Activated CD4-positive, alpha-beta T cell treated with anti-CD3 and anti-CD28 coated beads, Interleukin-2, amount 10 ng/mL, durations not matched to agents 24 days and 14 days (primary cell): ENCODE data around the gene SPPL2C. TPM values are rescaled to one million over a fixed set of nuclear protein-coding genes. Genes with fewer than 3 reads are reported as not detected.

Experiments
- DNase-seq: peaks from one replicate; pipeline ENCODE4 v3.0.0; 2022
- H3K27ac Mint-ChIP-seq: one replicate; pipeline ENCODE4 v1.8.0; 2022; ENCODE audit warnings: mild to moderate bottlenecking, mixed read lengths
- H3K27me3 Mint-ChIP-seq: one replicate; pipeline ENCODE4 v1.8.0; 2022; ENCODE audit warnings: mixed read lengths
- H3K36me3 Mint-ChIP-seq: one replicate; pipeline ENCODE4 v1.8.0; 2022; ENCODE audit warnings: low read depth, mild to moderate bottlenecking, mixed read lengths
- H3K4me1 Mint-ChIP-seq: one replicate; pipeline ENCODE4 v1.8.0; 2021; ENCODE audit warnings: mixed read lengths
- H3K4me3 Mint-ChIP-seq: one replicate; pipeline ENCODE4 v1.8.0; 2022; ENCODE audit warnings: mild to moderate bottlenecking, moderate library complexity, mixed read lengths
- H3K9me3 Mint-ChIP-seq: one replicate; pipeline ENCODE4 v1.8.0; 2021; ENCODE audit warnings: mixed read lengths
- intact Hi-C: fragments of 100-400 bp; cut with micrococcal nuclease; formaldehyde crosslinking; loops from one replicate; pipeline ENCODE4 v1.15.1; 2023
- total RNA-seq: library from RNA; stranded (reverse); gene quantifications from 2 replicates; pipeline ENCODE4 v1.2.3, GENCODE V29; 2022

The SPPL2C gene
- total RNA-seq, 1 donor from 2014 or later, result not detected

DNA sequence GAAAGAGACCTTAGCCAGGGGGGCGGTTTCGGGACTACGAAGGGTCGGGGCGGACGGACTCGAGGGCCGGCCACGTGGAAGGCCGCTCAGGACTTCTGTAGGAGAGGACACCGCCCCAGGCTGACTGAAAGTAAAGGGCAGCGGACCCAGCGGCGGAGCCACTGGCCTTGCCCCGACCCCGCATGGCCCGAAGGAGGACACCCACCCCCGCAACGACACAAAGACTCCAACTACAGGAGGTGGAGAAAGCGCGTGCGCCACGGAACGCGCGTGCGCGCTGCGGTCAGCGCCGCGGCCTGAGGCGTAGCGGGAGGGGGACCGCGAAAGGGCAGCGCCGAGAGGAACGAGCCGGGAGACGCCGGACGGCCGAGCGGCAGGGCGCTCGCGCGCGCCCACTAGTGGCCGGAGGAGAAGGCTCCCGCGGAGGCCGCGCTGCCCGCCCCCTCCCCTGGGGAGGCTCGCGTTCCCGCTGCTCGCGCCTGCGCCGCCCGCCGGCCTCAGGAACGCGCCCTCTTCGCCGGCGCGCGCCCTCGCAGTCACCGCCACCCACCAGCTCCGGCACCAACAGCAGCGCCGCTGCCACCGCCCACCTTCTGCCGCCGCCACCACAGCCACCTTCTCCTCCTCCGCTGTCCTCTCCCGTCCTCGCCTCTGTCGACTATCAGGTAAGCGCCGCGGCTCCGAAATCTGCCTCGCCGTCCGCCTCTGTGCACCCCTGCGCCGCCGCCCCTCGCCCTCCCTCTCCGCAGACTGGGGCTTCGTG lies 49.5 kb downstream of the SPPL2C start, which contains the start of gene MAPT:
TSS of gene MAPT (plus strand) at position 533 of the 763 bp plus-strand sequence. CDS start 67,784 bp downstream, outside the sequence.
- H3K27me3 Mint-ChIP-seq, result peaks cover 64% of the 10 kb centered on the region

DNA sequence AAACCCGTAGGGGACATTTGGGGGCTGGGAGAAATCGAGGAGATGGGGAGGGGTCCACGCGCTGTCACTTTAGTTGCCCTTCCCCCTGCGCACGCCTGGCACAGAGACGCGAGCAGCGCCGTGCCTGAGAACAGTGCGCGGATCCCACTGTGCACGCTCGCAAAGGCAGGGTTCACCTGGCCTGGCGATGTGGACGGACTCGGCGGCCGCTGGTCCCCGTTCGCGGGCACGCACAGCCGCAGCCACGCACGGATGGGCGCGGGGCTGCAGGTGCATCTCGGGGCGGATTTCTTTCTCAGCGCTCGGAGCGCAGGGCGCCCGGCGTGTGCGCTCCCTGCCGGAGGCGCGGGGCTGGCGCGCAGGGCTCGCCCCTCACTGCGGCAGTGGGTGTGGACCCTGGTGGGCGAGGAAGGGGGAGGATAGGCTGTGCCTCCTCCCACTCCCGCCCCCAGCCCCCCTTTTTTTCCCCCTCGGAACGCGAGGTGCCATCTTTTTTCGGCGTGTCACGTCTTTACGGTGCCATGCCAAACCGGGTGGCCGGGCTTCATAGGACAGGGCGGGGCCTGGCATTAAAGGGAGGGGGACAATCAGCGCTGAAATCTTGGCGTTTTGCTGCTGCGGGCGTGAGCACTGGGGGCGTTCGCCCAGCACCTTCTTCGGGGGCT lies 50.8 kb downstream of the SPPL2C start:
- no peaks in the 10 kb centered on the region for H3K36me3 Mint-ChIP-seq
- H3K4me1 Mint-ChIP-seq, result peaks cover 11% of the 10 kb centered on the region
- peaks cover 65% of the 10 kb centered on the region for H3K27me3 Mint-ChIP-seq
- intact Hi-C loops, result loop anchor here (10.0 kb wide), 1 partner anchor 111 kb away; the partner anchor contains the start of gene CRHR1
- H3K27ac Mint-ChIP-seq, result peak overlapping the region; percentile 45
- H3K4me3 Mint-ChIP-seq, result peak overlapping the region; percentile 81
- peak; percentile 67 for DNase-seq
- no peaks in the 10 kb centered on the region for H3K9me3 Mint-ChIP-seq

More for the DNA sequence above, 49.5 kb downstream of the SPPL2C start, which contains the start of gene MAPT:
- intact Hi-C loops, result loop anchor here (10.0 kb wide), 1 partner anchor 109 kb away; the partner anchor contains the start of gene CRHR1
- DNase-seq, result peak; percentile 94
- peak within 1 kb of the TSS; percentile 81 for H3K4me3 Mint-ChIP-seq
- H3K9me3 Mint-ChIP-seq, result no peaks in the 10 kb centered on the region
- peaks cover 11% of the 10 kb centered on the region for H3K4me1 Mint-ChIP-seq
- H3K27ac Mint-ChIP-seq, result peak within 1 kb of the TSS; percentile 73
- H3K36me3 Mint-ChIP-seq, result no peaks in the 10 kb centered on the region

DNA sequence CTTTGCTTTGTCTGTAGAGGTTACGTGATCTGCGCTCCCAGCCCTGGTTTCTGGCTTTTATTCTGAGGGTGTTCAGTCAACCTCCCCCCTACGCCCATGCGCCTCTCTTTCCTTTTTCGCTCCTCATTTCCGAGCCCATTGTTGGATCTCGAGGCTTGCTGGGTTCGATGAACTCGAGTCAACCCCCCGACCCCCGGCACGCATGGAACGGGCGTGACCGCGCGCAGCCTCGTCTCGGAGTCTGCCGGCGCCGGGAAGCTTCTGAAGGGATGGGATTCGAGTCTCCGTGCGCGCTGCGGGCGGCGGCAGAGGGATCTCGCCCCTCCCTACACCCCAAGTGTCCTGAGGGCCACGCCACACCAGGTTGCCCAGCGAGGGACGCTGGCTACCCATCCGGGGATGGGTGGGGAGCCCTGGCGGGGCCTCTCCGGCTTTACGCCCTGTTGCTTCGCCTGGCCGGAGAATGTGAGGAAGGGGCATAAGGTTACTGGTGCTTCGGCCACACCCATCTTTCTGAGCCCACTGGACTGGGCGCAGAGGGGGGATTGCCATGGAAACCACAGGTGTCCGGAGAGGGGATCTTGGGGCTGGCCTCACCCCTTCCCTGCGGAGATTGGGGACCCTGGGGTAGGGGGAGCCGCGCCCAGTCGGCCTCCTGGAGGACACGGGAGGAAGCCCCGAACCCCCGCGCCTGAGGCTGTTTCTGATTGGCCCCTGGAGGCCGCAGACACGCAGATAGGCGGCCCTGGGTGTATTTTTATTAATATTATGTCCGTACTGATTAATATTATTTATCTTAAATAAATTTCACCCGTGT lies 51.5 kb downstream of the SPPL2C start:
- DNase-seq, result no peak
- peaks cover 11% of the 10 kb centered on the region for H3K4me1 Mint-ChIP-seq
- intact Hi-C loops, result loop anchor here (10.0 kb wide), 1 partner anchor 111 kb away; the partner anchor contains the start of gene CRHR1
- peaks cover 65% of the 10 kb centered on the region for H3K27me3 Mint-ChIP-seq
- no peaks in the 10 kb centered on the region for H3K36me3 Mint-ChIP-seq
- no peak overlapping the region for H3K27ac Mint-ChIP-seq
- H3K4me3 Mint-ChIP-seq, result peak overlapping the region; percentile 66
- H3K9me3 Mint-ChIP-seq, result no peaks in the 10 kb centered on the region

Other genes starting within 250 kb of the SPPL2C start
- not detected in 2 replicates for gene CRHR1, start 60.6 kb upstream of the SPPL2C start, total RNA-seq
- 0.37 and 0.47 TPM in 2 replicates for gene MAPT, start 49.7 kb downstream of the SPPL2C start, total RNA-seq
- gene STH, start 154.4 kb downstream of the SPPL2C start, total RNA-seq, result not detected in 2 replicates